B cell (primary cell): ENCODE data around the gene KCNT1. TPM values are rescaled to one million over a fixed set of nuclear protein-coding genes. Genes with fewer than 3 reads are reported as not detected.

Source experiments
- ATAC-seq: fragments of 200-7000 bp; cut with Tn5 transposase; one replicate; pipeline ENCODE4 v1.10.0; 2021; ENCODE audit warnings: low read depth, mild to moderate bottlenecking, moderate number of reproducible peaks, moderate library complexity
- CTCF ChIA-PET: fragments of 350-600 bp; sonication (Branson Sonifier 250); formaldehyde crosslinking; loops from one replicate; lab custom pipeline; 2021; ENCODE audit warnings: antibody characterized with exemption, inconsistent platforms; lab: Charles Lee
- POLR2A ChIA-PET: fragments of 350-600 bp; sonication (Branson Sonifier 250); formaldehyde crosslinking; loops from one replicate; lab custom pipeline; 2021; ENCODE audit warnings: antibody characterized with exemption; lab: Charles Lee
- DNase-seq: peaks from one replicate; pipeline ENCODE4 v3.0.0; 2013
- H2AFZ ChIP-seq: 2 replicates; pipeline ENCODE4 v1.6.1; 2012; ENCODE audit warnings: mild to moderate bottlenecking, low read depth, low read length; ENCODE audit not compliant: insufficient read depth, poor library complexity, severe bottlenecking
- H3K27ac ChIP-seq, 2 donors: 1 replicate in 1 of 2; 2 replicates in 1 of 2; pipeline ENCODE4 v1.5.1; 2012 to 2013; ENCODE audit warnings: low read length in 2 of 2, mild to moderate bottlenecking in 2 of 2, moderate library complexity in 1 of 2
- H3K27me3 ChIP-seq, 4 experiments: fragments of 200-600 bp in 1 of 4; sonication (generic) in 1 of 4; replicated peaks in 1 of 4; 1 replicate in 2 of 4; 2 replicates in 2 of 4; pipeline versions ENCODE4 v1.6.1 to v1.7.0; 2013 to 2016; ENCODE audit warnings: low read length in 3 of 4, mild to moderate bottlenecking in 2 of 4, mixed read lengths in 1 of 4, moderate library complexity in 1 of 4; ENCODE audit not compliant: insufficient read depth in 4 of 4, control insufficient read depth in 3 of 4; ENCODE audit errors: control extremely low read depth in 1 of 4
- H3K36me3 ChIP-seq, 2 experiments: replicated peaks in 1 of 2; 1 replicate in 1 of 2; 2 replicates in 1 of 2; pipeline versions ENCODE4 v1.6.1 to v1.7.1; 2013; ENCODE audit warnings: low read length in 1 of 2; ENCODE audit not compliant: insufficient read depth in 2 of 2, control insufficient read depth in 1 of 2; ENCODE audit errors: control extremely low read depth in 1 of 2, extremely low read depth in 1 of 2
- H3K4me1 ChIP-seq, 2 donors: fragments of 200-600 bp in 1 of 2; sonication (generic) in 1 of 2; 1 replicate in 1 of 2; 2 replicates in 1 of 2; pipeline versions ENCODE4 v1.5.1 to v1.6.1; 2013 to 2017; ENCODE audit warnings: low read length in 2 of 2; ENCODE audit not compliant: control insufficient read depth in 2 of 2, insufficient read depth in 2 of 2
- H3K4me2 ChIP-seq: replicated peaks from 2 replicates; pipeline ENCODE3; 2012; ENCODE audit warnings: mild to moderate bottlenecking, low read depth, low read length; ENCODE audit not compliant: poor library complexity, severe bottlenecking
- H3K4me3 ChIP-seq, 5 experiments: fragments of 200-600 bp in 1 of 5; sonication (generic) in 1 of 5; 1 replicate in 3 of 5; 2 replicates in 2 of 5; pipeline versions ENCODE4 v1.5.1 to v1.7.0; 2011 to 2016; ENCODE audit warnings: low read length in 4 of 5, mild to moderate bottlenecking in 4 of 5, low read depth in 2 of 5, control low read depth in 1 of 5, moderate library complexity in 1 of 5; ENCODE audit not compliant: insufficient read depth in 1 of 5; ENCODE audit errors: control extremely low read depth in 1 of 5, extremely low read depth in 1 of 5
- H3K79me2 ChIP-seq: fragments of 200-600 bp; sonication (generic); one replicate; pipeline ENCODE4 v1.6.0; 2016; ENCODE audit warnings: low read length; ENCODE audit not compliant: control insufficient read depth, insufficient read depth
- H3K9ac ChIP-seq: fragments of 200-600 bp; sonication (generic); 2 replicates; pipeline ENCODE4 v1.6.1; 2017; ENCODE audit warnings: mild to moderate bottlenecking, low read length, moderate library complexity
- H3K9me3 ChIP-seq, 3 donors: one replicate each; pipeline versions ENCODE4 v1.6.1 to v1.7.1; 2013; ENCODE audit warnings: low read length in 2 of 3; ENCODE audit not compliant: control insufficient read depth in 2 of 3, insufficient read depth in 1 of 3; ENCODE audit errors: control extremely low read depth in 1 of 3
- H4K20me1 ChIP-seq: 2 replicates; pipeline ENCODE4 v1.6.0; 2012; ENCODE audit warnings: mild to moderate bottlenecking, low read length; ENCODE audit not compliant: insufficient read depth, control insufficient read depth, poor library complexity, severe bottlenecking
- H3K27ac Mint-ChIP-seq: one replicate; pipeline ENCODE4 v1.8.0; 2021; ENCODE audit warnings: mixed read lengths
- H3K27me3 Mint-ChIP-seq: one replicate; pipeline ENCODE4 v1.8.0; 2021; ENCODE audit warnings: mixed read lengths
- H3K4me1 Mint-ChIP-seq: one replicate; pipeline ENCODE4 v1.8.0; 2021; ENCODE audit warnings: mixed read lengths
- H3K4me3 Mint-ChIP-seq: one replicate; pipeline ENCODE4 v1.8.0; 2021; ENCODE audit warnings: mixed read lengths
- H3K9me3 Mint-ChIP-seq: one replicate; pipeline ENCODE4 v1.8.0; 2022; ENCODE audit warnings: mixed read lengths; ENCODE audit not compliant: insufficient read depth
- CTCF ChIP-seq: fragments of 200-600 bp; IDR thresholded peaks from one replicate; pipeline ENCODE4 v1.8.0; 2022; ENCODE audit warnings: antibody characterized with exemption, mild to moderate bottlenecking
- EZH2 ChIP-seq: IDR thresholded peaks from 2 replicates; pipeline ENCODE4 v1.6.1; 2012; ENCODE audit warnings: borderline replicate concordance, low read depth, mild to moderate bottlenecking, moderate library complexity, low read length; ENCODE audit not compliant: insufficient read depth, poor library complexity, severe bottlenecking
- WGBS: methylation state at CpG from one replicate; pipeline ENCODE4 v1.1.5; 2013; ENCODE audit warnings: missing lambda C conversion rate; ENCODE audit not compliant: insufficient coverage; 5-methylcytosine and 5-hydroxymethylcytosine counted together
- intact Hi-C: fragments of 100-400 bp; cut with micrococcal nuclease; formaldehyde crosslinking; loops from one replicate; pipeline ENCODE4 v1.10.0; 2022
- polyA plus RNA-seq: library from polyadenylated mRNA; depleted of rRNA; stranded (reverse); fragments of >200 nt; gene quantifications from 2 replicates; pipeline ENCODE4 v1.2.3, GENCODE V29; 2012
- total RNA-seq, 2 donors: library from RNA; stranded (reverse); fragments of 120-200 nt in 1 of 2; gene quantifications; 1 replicate in 1 of 2; 2 replicates in 1 of 2; pipeline versions ENCODE4 v1.2.3 to v1.2.4, GENCODE V29; 2013 to 2022

The KCNT1 gene
- total and polyA plus RNA-seq, 2 donors (not counting 1 experiment from before 2014, with no cell fraction given), result not detected

GRCh38 chr9:135673941-135674340 lies 28.0 kb upstream of the KCNT1 start:
- TF ChIP-seq EZH2 (no peak), CTCF (no peak)
- WGBS, result 92% methylated on average over 6 of the region's 8 CpGs
- no peak overlapping the region for H3K27ac Mint-ChIP-seq
- no peaks in the 10 kb centered on the region for H3K4me1 ChIP-seq
- no peaks in the 10 kb centered on the region for H3K79me2 ChIP-seq
- no peaks in the 10 kb centered on the region for H4K20me1 ChIP-seq
- no peak overlapping the region for H3K9ac ChIP-seq
- H3K4me3 ChIP-seq, result no peak overlapping the region
- H3K36me3 ChIP-seq, result no peaks in the 10 kb centered on the region
- peaks cover 0 to 13% (median 0%) of the 10 kb centered on the region in 3 donors for H3K9me3 ChIP-seq
- ATAC-seq, result no peak
- no peaks in the 10 kb centered on the region for H3K27me3 ChIP-seq
- H3K4me2 ChIP-seq, result no peak overlapping the region
- peaks cover 3% of the 10 kb centered on the region for H3K27me3 Mint-ChIP-seq
- POLR2A ChIA-PET, result no interaction called here
- DNase-seq, result no peak
- CTCF ChIA-PET, result no interaction called here
- H2AFZ ChIP-seq, result no peak overlapping the region
- no peak overlapping the region for H3K27ac ChIP-seq
- intact Hi-C loops, result no loop called here
- peaks cover 3% of the 10 kb centered on the region for H3K9me3 Mint-ChIP-seq
- H3K4me3 Mint-ChIP-seq, result no peak overlapping the region
- H3K4me1 Mint-ChIP-seq, result no peaks in the 10 kb centered on the region

DNA sequence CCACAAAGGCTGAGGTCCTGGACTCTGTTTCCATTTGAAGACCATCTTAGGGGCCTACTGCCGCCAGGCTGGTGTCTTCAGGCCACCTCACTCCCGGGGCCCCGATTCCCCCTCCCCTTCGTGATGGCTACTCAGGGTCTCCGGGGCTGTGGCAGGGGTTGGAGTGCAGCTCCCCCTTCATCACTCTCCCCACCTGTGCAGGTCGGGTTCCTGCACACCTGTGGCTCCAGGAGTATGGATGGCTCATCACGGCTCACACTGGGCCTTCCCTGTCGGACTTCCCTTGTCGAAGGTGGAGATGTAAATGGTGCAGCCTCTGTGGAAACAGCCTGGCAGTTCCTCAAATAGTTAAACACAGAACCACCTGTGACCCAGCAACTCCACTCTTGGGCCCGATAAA lies 27.0 kb upstream of the KCNT1 start:
- H3K4me1 ChIP-seq, result no peaks in the 10 kb centered on the region
- intact Hi-C loops, result no loop called here
- H3K79me2 ChIP-seq, result no peaks in the 10 kb centered on the region
- H3K27me3 Mint-ChIP-seq, result peaks cover 3% of the 10 kb centered on the region
- no peak overlapping the region for H3K4me3 ChIP-seq
- no peaks in the 10 kb centered on the region for H3K9me3 Mint-ChIP-seq
- TF ChIP-seq EZH2, result no peak
- TF ChIP-seq CTCF, result no peak
- H3K4me3 Mint-ChIP-seq, result no peak overlapping the region
- peaks cover 0 to 3% (median 0%) of the 10 kb centered on the region in 3 donors for H3K9me3 ChIP-seq
- no peak overlapping the region for H3K27ac ChIP-seq
- H3K4me1 Mint-ChIP-seq, result no peaks in the 10 kb centered on the region
- no peaks in the 10 kb centered on the region for H3K27me3 ChIP-seq
- no peak overlapping the region for H2AFZ ChIP-seq
- H3K9ac ChIP-seq, result no peak overlapping the region
- 86% methylated on average over 9 of the region's 10 CpGs for WGBS
- DNase-seq (no peak), ATAC-seq (no peak)
- POLR2A ChIA-PET, result no interaction called here
- CTCF ChIA-PET, result no interaction called here
- H3K4me2 ChIP-seq, result no peak overlapping the region
- H3K27ac Mint-ChIP-seq, result no peak overlapping the region
- H3K36me3 ChIP-seq, result no peaks in the 10 kb centered on the region
- H4K20me1 ChIP-seq, result no peaks in the 10 kb centered on the region
